BLaER1 treated with 17β-estradiol and CSF1 and Interleukin-3, amounts not matched to agents 10 nM and 100 nM (cell line): ENCODE data around the gene RPL37A.

ENCODE experiments used
- H3K27ac ChIP-seq, 11 experiments: shearing (Covaris generic); formaldehyde crosslinking; 2 replicates each; pipeline ENCODE4 v1.8.1; 2022
- H3K27me3 ChIP-seq, 11 experiments: shearing (Covaris generic); formaldehyde crosslinking; 2 replicates each; pipeline ENCODE4 v1.8.1; 2022
- H3K36me3 ChIP-seq, 11 experiments: shearing (Covaris generic); formaldehyde crosslinking; 2 replicates each; pipeline ENCODE4 v1.8.1; 2022
- H3K4me1 ChIP-seq, 10 experiments: shearing (Covaris generic); formaldehyde crosslinking; 2 replicates each; pipeline ENCODE4 v1.8.1; 2022
- H3K4me2 ChIP-seq, 11 experiments: shearing (Covaris generic); formaldehyde crosslinking; 2 replicates each; pipeline ENCODE4 v1.8.1; 2022
- H3K4me3 ChIP-seq, 10 experiments: shearing (Covaris generic); formaldehyde crosslinking; 2 replicates each; pipeline ENCODE4 v1.8.1; 2022
- H3K9ac ChIP-seq, 11 experiments: shearing (Covaris generic); formaldehyde crosslinking; 2 replicates each; pipeline ENCODE4 v1.8.1; 2022
- H3K9me3 ChIP-seq, 11 experiments: shearing (Covaris generic); formaldehyde crosslinking; replicated peaks in 1 of 11; 2 replicates each; pipeline ENCODE4 v1.8.1; 2022
- H4K20me1 ChIP-seq, 11 experiments: shearing (Covaris generic); formaldehyde crosslinking; 2 replicates each; pipeline ENCODE4 v1.8.1; 2022
- Cebpa-rat ChIP-seq, 11 experiments: shearing (Covaris generic); IDR thresholded peaks; 2 replicates each; pipeline ENCODE4 v1.8.1; 2022

Gene RPL37A

DNA sequence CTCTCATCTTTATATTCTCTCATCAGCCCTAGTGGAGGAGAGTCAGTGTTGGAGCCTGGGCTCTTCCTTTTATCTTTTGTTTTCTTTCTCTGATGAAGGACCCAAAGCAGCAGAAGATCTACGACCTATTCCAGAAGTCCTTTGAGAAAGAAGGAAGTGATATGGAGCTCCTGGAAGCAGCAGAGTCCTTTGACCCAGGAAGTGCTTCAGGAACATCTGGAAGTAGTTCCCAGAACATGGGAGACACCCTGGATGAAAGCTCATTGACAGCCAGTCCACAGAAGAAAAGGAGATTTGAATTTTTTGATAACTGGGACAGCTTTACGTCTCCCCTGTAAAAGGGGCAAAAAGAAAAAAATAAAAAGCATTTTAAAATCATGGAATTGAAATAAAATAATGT is 16.0 kb upstream of the RPL37A start:
- Histone ChIP-seq H3K36me3 (peaks cover 37 to 62% (median 58%) of the 10 kb centered on the region in 11 experiments), H3K4me2 (no peak overlapping the region), H3K4me1 (peaks cover 6 to 43% (median 31%) of the 10 kb centered on the region in 10 experiments; a peak in 18 of 20 replicates), H3K4me3 (no peak overlapping the region), H3K9ac (no peak overlapping the region), H3K9me3 (no peaks in the 10 kb centered on the region), H3K27me3 (no peaks in the 10 kb centered on the region; a peak in 1 of 22 replicates), H3K27ac (no peak overlapping the region), H4K20me1 (peaks cover 0 to 16% (median 0%) of the 10 kb centered on the region in 11 experiments; a peak in 2 of 22 replicates)
- no peak for TF ChIP-seq Cebpa-rat (IDR thresholded peaks at IDR 0.05)

DNA sequence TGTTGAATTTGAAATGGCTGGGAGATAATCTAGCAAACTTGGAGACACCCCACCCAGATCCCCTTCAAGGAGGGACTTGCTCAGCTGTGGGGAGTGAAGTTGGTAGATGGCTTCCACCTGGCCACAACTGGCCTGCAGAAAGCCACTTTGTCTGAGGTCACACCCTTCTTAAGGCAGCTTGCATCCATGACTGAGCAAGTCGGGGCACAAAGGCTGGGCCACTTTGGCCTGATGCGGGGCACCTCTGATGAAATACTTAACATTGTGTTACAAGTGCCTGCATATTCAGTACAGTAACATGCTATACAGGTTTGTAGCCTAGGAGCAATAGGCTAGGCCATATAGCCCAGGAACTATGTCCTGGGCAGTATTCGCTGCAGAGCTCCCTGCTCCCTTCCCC is 13.4 kb upstream of the RPL37A start:
- peak overlapping the region in 3 of 11 experiments; percentile 17 to 75 (median 67); a peak in 4 of 22 replicates for H3K27ac ChIP-seq
- no peaks in the 10 kb centered on the region for H3K9me3 ChIP-seq
- H3K4me2 ChIP-seq: peak overlapping the region in 5 of 11 experiments; percentile 65 to 79 (median 75); a peak in 10 of 22 replicates
- peaks cover 19 to 36% (median 34%) of the 10 kb centered on the region in 11 experiments for H3K36me3 ChIP-seq
- no peak overlapping the region for H3K4me3 ChIP-seq
- H3K27me3 ChIP-seq: no peaks in the 10 kb centered on the region
- H3K9ac ChIP-seq: no peak overlapping the region
- H3K4me1 ChIP-seq: peaks cover 16 to 49% (median 34%) of the 10 kb centered on the region in 10 experiments
- H4K20me1 ChIP-seq: no peaks in the 10 kb centered on the region
- TF ChIP-seq Cebpa-rat (IDR thresholded peaks at IDR 0.05): no peak

DNA sequence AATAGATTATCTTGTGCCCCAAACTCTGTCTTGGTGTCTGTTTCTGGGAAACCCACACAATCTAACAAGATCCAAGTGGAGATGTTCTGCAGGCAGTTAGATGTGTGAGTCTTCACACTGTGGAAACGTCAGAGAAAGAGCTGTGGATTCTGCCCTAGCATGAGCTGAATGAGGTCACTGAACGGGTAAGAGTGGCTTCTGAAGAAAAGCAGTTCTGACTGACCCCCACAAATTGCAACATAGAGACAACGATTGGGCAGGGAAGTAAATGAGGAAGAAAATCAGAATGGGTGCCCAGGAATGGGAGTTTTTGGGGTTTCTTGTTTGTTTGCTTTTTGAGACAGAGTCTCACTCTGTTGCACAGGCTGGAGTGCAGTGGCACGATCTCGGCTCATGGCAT is 12.9 kb upstream of the RPL37A start:
- Histone ChIP-seq H3K27ac (peak overlapping the region in 3 of 11 experiments; percentile 64 to 75 (median 67); a peak in 5 of 22 replicates), H3K27me3 (no peaks in the 10 kb centered on the region), H3K9me3 (no peaks in the 10 kb centered on the region), H3K4me2 (peak overlapping the region in 8 of 11 experiments; percentile 49 to 79 (median 69); a peak in 14 of 22 replicates), H3K36me3 (peaks cover 19 to 31% (median 29%) of the 10 kb centered on the region in 11 experiments), H3K4me3 (no peak overlapping the region), H4K20me1 (no peaks in the 10 kb centered on the region), H3K4me1 (peaks cover 21 to 54% (median 39%) of the 10 kb centered on the region in 10 experiments), H3K9ac (peak overlapping the region in 1 of 11 experiments; percentile 29; a peak in 1 of 22 replicates)
- TF ChIP-seq Cebpa-rat (IDR thresholded peaks at IDR 0.05): no peak

GRCh38 chr2:216486271-216486670 is 12.4 kb upstream of the RPL37A start:
- Histone ChIP-seq H3K27me3 (no peaks in the 10 kb centered on the region), H3K9me3 (no peaks in the 10 kb centered on the region), H3K4me2 (peak overlapping the region in 9 of 11 experiments; percentile 18 to 79 (median 65); a peak in 16 of 22 replicates), H3K9ac (peak overlapping the region in 2 of 11 experiments; percentile 40 to 47; a peak in 1 of 22 replicates), H3K36me3 (peaks cover 18 to 25% (median 24%) of the 10 kb centered on the region in 11 experiments), H3K27ac (peak overlapping the region in 5 of 11 experiments; percentile 23 to 75 (median 64); a peak in 8 of 22 replicates), H3K4me3 (no peak overlapping the region), H3K4me1 (peaks cover 26 to 60% (median 45%) of the 10 kb centered on the region in 10 experiments), H4K20me1 (no peaks in the 10 kb centered on the region)
- no peak for TF ChIP-seq Cebpa-rat (IDR thresholded peaks at IDR 0.05)

- peak overlapping the region in 3 of 11 experiments; percentile 17 to 47 (median 40); a peak in 3 of 22 replicates for H3K9ac ChIP-seq
- H3K9me3 ChIP-seq: peaks cover 0 to 4% (median 0%) of the 10 kb centered on the region in 11 experiments; a peak in 2 of 22 replicates
- H3K4me2 ChIP-seq: peak overlapping the region in 10 of 11 experiments; percentile 18 to 79 (median 64); a peak in 18 of 22 replicates
- no peaks in the 10 kb centered on the region for H3K27me3 ChIP-seq
- peaks cover 31 to 64% (median 49%) of the 10 kb centered on the region in 10 experiments for H3K4me1 ChIP-seq
- H3K36me3 ChIP-seq: peaks cover 14 to 21% (median 20%) of the 10 kb centered on the region in 11 experiments
- H3K27ac ChIP-seq: peak overlapping the region in 8 of 11 experiments; percentile 11 to 75 (median 42); a peak in 14 of 22 replicates
- TF ChIP-seq Cebpa-rat (IDR thresholded peaks at IDR 0.05): no peak
- no peak overlapping the region for H3K4me3 ChIP-seq
- no peaks in the 10 kb centered on the region for H4K20me1 ChIP-seq
Measured at GRCh38 chr2:216486708-216487107, 11.9 kb upstream of the RPL37A start.

DNA sequence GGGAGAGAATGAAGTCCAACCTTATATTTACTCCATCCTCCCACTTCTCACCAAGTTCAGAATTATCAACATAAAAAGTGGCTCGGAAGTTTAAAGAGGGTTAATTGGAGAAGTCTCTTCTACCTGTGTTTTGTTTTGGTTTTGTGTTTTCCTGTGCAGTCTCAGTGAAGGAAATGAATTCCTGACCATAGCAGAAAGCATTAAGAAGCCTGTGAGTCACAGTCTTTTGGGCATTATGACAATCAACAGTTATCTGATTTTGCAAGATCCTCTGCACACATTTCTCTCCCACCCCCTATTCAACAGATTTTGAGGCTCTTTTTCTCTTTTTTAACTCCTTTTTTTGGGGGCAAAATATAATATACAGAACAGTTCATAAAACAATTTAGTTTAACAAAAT is 8.6 kb upstream of the RPL37A start:
- no peaks in the 10 kb centered on the region for H3K27me3 ChIP-seq
- peak overlapping the region in 6 of 11 experiments; percentile 22 to 88 (median 76); a peak in 9 of 22 replicates for H3K27ac ChIP-seq
- H3K4me3 ChIP-seq: no peak overlapping the region
- no peak for TF ChIP-seq Cebpa-rat (IDR thresholded peaks at IDR 0.05)
- H4K20me1 ChIP-seq: no peaks in the 10 kb centered on the region
- peaks cover 0 to 5% (median 0%) of the 10 kb centered on the region in 11 experiments; a peak in 2 of 22 replicates for H3K9me3 ChIP-seq
- no peaks in the 10 kb centered on the region for H3K36me3 ChIP-seq
- H3K9ac ChIP-seq: peak overlapping the region in 4 of 11 experiments; percentile 14 to 27 (median 16); a peak in 4 of 22 replicates
- H3K4me1 ChIP-seq: peaks cover 64 to 94% (median 80%) of the 10 kb centered on the region in 10 experiments
- peak overlapping the region; percentile 42 to 90 (median 75); a peak in 21 of 22 replicates for H3K4me2 ChIP-seq

DNA sequence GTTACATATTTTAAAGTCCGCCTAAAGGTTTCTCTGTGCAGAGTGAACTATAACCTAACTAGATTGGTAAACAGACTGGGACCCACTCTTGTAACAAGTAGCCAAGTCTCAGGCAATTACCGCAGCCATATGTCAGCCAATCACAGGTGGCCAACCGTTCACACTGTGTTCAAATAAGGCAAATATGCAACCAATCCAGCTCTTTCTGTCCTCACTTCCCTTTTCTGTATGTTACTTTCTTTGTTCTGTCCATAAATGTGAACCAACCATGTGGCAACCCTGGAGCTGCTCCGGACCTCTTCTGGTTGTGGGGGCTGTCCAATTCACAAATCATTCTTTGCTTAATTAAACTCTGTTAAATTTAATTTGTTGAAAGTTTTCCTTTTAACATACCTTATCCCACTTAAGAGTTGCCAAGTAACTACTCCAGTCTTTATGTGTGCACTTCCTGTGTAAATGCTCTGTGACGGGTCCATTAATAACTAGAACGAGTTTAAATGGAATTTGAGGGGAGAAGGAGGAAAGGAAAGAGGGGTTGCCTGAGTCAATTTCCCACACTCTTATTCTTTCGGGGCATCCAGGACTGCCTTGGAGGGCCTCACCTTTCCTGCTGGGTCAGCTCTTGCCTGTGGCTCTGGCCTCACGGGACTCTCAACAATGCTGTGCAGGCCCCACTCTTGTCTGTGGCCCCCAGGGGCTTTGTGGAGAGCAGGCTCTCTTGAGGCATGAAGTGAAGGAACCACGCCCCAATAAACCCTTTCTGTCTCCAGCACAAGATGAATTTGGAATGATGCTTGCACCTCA is 6.6 kb upstream of the RPL37A start:
- Histone ChIP-seq H3K27me3 (no peaks in the 10 kb centered on the region), H3K9ac (peak overlapping the region in 9 of 11 experiments; percentile 39 to 77 (median 66); a peak in 18 of 22 replicates), H3K4me2 (peak overlapping the region; percentile 69 to 90 (median 80)), H3K9me3 (peaks cover 0 to 5% (median 0%) of the 10 kb centered on the region in 11 experiments; a peak in 2 of 22 replicates), H3K4me1 (peaks cover 69 to 94% (median 79%) of the 10 kb centered on the region in 10 experiments), H3K36me3 (no peaks in the 10 kb centered on the region), H3K4me3 (peak overlapping the region in 2 of 10 experiments; percentile 12 to 34; a peak in 2 of 20 replicates), H3K27ac (peak overlapping the region in 10 of 11 experiments; percentile 12 to 91 (median 85); a peak in 19 of 22 replicates), H4K20me1 (no peaks in the 10 kb centered on the region)
- peak in 1 of 11 experiments; percentile 34; a peak in 1 of 22 replicates for TF ChIP-seq Cebpa-rat (IDR thresholded peaks at IDR 0.05)

- peaks cover 0 to 5% (median 0%) of the 10 kb centered on the region in 11 experiments; a peak in 2 of 22 replicates for H3K9me3 ChIP-seq
- H3K27me3 ChIP-seq: no peaks in the 10 kb centered on the region
- TF ChIP-seq Cebpa-rat (IDR thresholded peaks at IDR 0.05): no peak
- H3K9ac ChIP-seq: peak overlapping the region in 10 of 11 experiments; percentile 26 to 77 (median 64); a peak in 18 of 22 replicates
- peak overlapping the region; percentile 69 to 90 (median 80) for H3K4me2 ChIP-seq
- H4K20me1 ChIP-seq: no peaks in the 10 kb centered on the region
- H3K36me3 ChIP-seq: no peaks in the 10 kb centered on the region
- peak overlapping the region in 3 of 10 experiments; percentile 10 to 34 (median 12); a peak in 2 of 20 replicates for H3K4me3 ChIP-seq
- H3K4me1 ChIP-seq: peaks cover 73 to 94% (median 80%) of the 10 kb centered on the region in 10 experiments
- H3K27ac ChIP-seq: peak overlapping the region in 10 of 11 experiments; percentile 12 to 91 (median 85); a peak in 18 of 22 replicates
Measured at GRCh38 chr2:216492597-216493333, 5.9 kb upstream of the RPL37A start.
